GM12878 (cell line): Measurements from ENCODE around the gene NPDC1.

Experiments
- CEBPB ChIP-seq, 2 experiments: fragments of 150-350 bp in 1 of 2; IDR thresholded peaks; 2 replicates each; pipeline ENCODE4 v1.6.1; 2012 to 2014; ENCODE audit warnings: low read depth in 2 of 2, low read length in 2 of 2, borderline replicate concordance in 1 of 2, inconsistent platforms in 1 of 2
- CHD1 ChIP-seq: IDR thresholded peaks from 2 replicates; pipeline ENCODE4 v1.6.1; 2012; ENCODE audit warnings: low read depth, low read length, improper control_type of control experiment
- EZH2 ChIP-seq: IDR thresholded peaks from 2 replicates; pipeline ENCODE4 v1.6.1; 2012; ENCODE audit warnings: low read depth, mild to moderate bottlenecking, control low read depth, inconsistent platforms, low read length, borderline replicate concordance; ENCODE audit not compliant: control insufficient read depth
- HDGF ChIP-seq: fragments of 450-650 bp; IDR thresholded peaks from 2 replicates; pipeline ENCODE4 v1.6.1; 2016; ENCODE audit warnings: antibody characterized with exemption
- JUND ChIP-seq: IDR thresholded peaks from 2 replicates; pipeline ENCODE4 v1.6.1; 2012; ENCODE audit warnings: low read depth, mild to moderate bottlenecking, low read length, improper control_type of control experiment, moderate library complexity
- POLR2A ChIP-seq: IDR thresholded peaks from 2 replicates; pipeline ENCODE4 v1.6.1; 2011; ENCODE audit warnings: low read depth, mild to moderate bottlenecking, low read length
- SP1 ChIP-seq: IDR thresholded peaks from one replicate; pipeline ENCODE4 v1.6.1; 2011; ENCODE audit warnings: low read depth, low read length
- TAF1 ChIP-seq: IDR thresholded peaks from 2 replicates; pipeline ENCODE4 v1.6.1; 2011; ENCODE audit warnings: mild to moderate bottlenecking, low read depth, low read length, borderline replicate concordance
- TF ChIP-seq, protein P1 (sequence below): fragments of 450-650 bp; IDR thresholded peaks from 2 replicates; pipeline ENCODE4 v1.6.1; 2014; ENCODE audit warnings: mild to moderate bottlenecking
- TF ChIP-seq, protein P2 (sequence below), 3 experiments: IDR thresholded peaks in 2 of 3; conservative IDR thresholded peaks in 1 of 3; 2 replicates each; pipeline ENCODE4 v1.5.1; 2011; ENCODE audit warnings: low read depth in 3 of 3, low read length in 3 of 3, mild to moderate bottlenecking in 3 of 3, control low read depth in 2 of 3, moderate library complexity in 2 of 3, inconsistent platforms in 1 of 3, mixed read lengths in 1 of 3; ENCODE audit not compliant: control insufficient read depth in 2 of 3, insufficient read depth in 1 of 3; ENCODE audit errors: extremely low read depth in 1 of 3

DNA sequence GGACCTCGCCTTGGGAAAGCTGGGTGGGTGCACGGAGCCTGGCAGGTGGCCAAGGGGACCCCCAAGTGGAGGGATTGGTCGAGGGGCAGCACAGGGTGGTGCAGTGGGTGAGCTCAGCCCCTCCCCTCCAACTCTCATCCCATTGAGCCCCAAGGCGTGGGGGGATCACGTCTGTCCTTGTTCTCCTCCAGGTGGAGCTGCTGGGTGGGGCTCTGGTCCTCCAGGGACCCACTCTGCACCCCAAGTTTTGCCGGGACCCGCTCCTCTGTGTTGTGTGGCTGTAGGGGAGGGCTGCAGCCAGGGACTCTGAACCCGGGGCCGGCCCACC lies 10.5 kb downstream of the NPDC1 start:
- TF ChIP-seq, protein P1, sequence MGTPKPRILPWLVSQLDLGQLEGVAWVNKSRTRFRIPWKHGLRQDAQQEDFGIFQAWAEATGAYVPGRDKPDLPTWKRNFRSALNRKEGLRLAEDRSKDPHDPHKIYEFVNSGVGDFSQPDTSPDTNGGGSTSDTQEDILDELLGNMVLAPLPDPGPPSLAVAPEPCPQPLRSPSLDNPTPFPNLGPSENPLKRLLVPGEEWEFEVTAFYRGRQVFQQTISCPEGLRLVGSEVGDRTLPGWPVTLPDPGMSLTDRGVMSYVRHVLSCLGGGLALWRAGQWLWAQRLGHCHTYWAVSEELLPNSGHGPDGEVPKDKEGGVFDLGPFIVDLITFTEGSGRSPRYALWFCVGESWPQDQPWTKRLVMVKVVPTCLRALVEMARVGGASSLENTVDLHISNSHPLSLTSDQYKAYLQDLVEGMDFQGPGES, result no peak
- TF ChIP-seq CEBPB (IDR thresholded peaks at IDR 0.05; ENCODE audit: borderline replicate concordance in 1 of 2, low read depth in 2 of 2, low read length in 2 of 2) (no peak), POLR2A (no peak), SP1 (no peak), HDGF (no peak), EZH2 (no peak), CHD1 (no peak), TAF1 (no peak), JUND (no peak)
- TF ChIP-seq, protein P2, sequence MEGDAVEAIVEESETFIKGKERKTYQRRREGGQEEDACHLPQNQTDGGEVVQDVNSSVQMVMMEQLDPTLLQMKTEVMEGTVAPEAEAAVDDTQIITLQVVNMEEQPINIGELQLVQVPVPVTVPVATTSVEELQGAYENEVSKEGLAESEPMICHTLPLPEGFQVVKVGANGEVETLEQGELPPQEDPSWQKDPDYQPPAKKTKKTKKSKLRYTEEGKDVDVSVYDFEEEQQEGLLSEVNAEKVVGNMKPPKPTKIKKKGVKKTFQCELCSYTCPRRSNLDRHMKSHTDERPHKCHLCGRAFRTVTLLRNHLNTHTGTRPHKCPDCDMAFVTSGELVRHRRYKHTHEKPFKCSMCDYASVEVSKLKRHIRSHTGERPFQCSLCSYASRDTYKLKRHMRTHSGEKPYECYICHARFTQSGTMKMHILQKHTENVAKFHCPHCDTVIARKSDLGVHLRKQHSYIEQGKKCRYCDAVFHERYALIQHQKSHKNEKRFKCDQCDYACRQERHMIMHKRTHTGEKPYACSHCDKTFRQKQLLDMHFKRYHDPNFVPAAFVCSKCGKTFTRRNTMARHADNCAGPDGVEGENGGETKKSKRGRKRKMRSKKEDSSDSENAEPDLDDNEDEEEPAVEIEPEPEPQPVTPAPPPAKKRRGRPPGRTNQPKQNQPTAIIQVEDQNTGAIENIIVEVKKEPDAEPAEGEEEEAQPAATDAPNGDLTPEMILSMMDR (IDR thresholded peaks at IDR 0.05 in 2 of 3, conservative IDR thresholded peaks at IDR 0.05 in 1 of 3; ENCODE audit: control insufficient read depth in 2 of 3, extremely low read depth in 1 of 3, insufficient read depth in 1 of 3, low read depth in 3 of 3, low read length in 3 of 3), result no peak
